NCI-H2029 treated with DMSO at 0.1 percent for 48 hours (cell line): ENCODE results near the gene RFX3.

Source experiments
- DNase-seq: peaks from one replicate; lab custom pipeline; 2025; lab: John Stamatoyannopoulos, UW

RFX3 gene

DNA sequence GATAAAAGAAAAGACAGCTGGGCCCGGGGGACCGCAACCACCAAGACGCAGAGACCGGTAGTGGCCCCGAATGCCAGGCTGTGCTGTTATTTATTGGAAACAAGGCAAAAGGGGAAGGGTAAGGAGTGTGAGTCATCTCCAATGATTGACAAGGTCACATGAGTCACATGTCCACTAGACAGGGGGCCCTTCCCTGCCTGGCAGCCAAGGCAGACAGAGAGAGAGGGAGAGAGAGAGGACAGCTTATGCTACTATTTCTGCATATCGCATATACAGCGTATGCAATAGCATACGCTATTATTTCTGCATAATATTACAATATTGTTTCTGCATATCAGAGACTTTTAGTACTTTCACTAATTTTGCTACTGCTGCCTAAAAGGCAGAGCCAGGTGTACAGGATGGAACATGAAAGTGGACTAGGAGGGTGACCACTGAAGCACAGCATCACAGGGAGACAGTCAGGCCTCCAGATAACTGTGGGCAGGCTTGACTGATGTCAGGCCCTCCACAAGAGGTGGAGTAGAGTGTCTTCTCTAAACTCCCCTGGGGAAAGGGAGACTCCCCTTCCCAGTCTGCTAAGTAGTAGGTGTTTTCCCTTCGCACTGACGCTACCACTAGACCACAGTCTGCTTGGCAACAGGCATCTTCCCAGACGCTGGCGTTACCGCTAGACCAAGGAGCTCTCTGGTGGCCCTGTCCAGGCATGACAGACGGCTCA is 50.3 kb downstream of the RFX3 start:
- DNase-seq: no peak

DNA sequence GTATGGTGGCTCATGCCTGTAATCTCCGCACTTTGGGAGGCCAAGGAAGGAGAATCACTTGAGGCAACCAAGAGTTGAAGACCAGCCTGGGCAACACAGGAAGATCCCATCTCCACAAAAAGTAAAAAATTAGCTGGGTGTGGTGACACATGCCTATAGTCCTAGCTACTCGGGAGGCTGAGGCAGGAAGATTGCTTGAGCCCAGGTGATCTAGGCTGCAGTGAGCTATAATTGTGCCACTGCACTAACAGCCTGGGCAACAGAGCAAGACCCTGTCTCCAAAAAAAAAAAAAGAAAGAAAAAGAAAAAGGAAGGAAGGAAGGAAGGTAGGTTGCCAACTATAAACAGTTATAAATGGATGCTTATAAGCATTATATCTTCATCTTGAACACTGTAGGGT is 51.0 kb downstream of the RFX3 start:
- DNase-seq: no peak

DNA sequence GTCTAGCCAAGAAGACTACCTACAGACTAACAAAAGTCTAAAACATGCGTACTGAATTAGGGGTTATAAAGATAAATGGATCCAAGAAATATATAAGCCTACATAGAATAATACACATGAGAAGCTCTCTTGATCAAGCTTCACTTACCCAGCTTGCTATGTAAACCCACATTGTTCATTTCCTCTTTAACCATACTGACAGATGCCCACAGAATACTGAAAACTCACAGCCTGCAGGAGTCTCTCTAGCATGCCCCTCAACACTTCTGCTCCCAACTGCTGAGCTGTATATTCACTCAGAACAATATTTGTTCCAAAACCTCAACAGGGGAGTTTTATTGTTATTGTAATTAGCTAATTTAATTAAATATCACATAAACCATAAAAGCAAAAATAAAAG is 52.4 kb downstream of the RFX3 start:
- no peak for DNase-seq

- DNase-seq: no peak
These were observed 53.9 kb downstream of the RFX3 start for GRCh38 chr9:3471883-3472282.

GRCh38 chr9:3468421-3469205 is 57.2 kb downstream of the RFX3 start:
- no peak for DNase-seq

DNA sequence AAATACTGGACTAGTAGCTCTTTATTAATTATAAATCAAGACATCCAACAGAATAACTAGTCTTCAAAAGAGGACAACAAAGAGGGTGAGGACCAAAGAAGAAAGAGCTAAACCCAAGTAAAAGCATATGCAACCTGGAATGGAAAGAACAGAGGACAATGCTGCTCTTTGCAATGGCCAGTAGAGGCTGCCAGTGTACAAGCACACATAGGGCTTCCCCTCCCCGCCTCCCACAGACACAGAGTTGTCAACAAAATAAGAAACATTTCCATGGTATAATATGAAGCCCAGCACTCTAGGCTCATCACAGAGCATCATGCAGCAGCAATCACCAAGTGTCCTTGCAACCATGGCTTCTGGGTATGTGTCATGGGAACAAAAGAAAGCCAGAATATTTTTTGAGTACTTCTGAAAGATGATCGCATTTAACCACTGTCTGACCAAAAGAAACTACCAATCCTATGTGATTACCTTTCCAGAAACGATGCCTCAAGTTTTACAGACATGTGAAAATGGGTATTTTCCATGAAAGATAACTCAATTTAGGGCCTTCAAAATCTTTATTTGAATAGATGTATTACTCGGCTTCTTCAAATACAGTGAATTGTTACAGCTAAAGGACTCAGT is 58.1 kb downstream of the RFX3 start:
- DNase-seq: peak; percentile 31

DNA sequence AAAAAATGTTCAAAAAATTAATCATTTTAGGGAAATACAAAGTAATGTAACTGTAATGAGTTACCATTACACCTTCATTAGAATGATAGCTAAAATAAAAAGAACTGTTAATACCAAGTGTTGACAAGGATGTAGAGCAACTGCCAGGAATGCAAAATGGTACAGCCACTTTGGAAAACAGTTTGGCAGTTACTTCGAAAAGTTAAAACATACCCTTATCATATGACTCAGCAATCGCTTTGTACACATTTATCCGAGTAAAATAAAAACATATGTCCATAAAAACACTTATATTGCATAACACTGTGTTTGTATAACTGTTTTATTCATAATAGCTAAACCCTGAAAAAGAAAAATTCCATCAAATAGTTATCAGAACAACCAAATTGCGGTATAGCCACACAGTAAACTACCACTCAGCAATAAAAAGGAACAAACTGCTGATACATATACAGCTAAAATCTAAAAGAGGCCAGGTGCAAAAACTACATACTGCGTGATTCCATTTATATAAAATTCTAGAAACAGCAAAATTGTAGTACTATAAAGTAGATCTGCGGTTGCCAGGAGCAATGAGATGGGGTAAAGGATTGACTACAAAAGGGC is 61.7 kb downstream of the RFX3 start:
- DNase-seq: no peak

GRCh38 chr9:3458806-3459475 is 66.9 kb downstream of the RFX3 start:
- peak; percentile 32 for DNase-seq

DNA sequence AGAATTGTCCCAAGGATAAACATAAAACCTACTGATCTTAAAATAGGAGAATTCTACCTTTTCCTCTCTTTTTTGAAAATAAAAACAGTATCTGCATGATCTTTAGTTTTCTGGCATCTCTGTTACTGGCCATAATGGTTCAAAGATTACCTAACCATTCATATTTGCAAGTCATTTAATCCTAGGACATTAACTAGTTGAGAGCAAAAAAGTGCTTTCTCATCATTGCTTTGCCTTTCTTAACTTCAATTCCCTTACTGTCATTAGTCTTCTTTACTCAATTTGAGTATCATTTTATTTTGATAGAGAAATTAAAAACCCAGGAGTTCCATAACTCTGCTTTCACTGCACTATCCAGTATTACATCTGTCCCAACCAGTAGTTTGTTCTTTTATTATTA is 68.6 kb downstream of the RFX3 start:
- no peak for DNase-seq

GRCh38 chr9:3455717-3456116 is 70.1 kb downstream of the RFX3 start:
- no peak for DNase-seq

DNA sequence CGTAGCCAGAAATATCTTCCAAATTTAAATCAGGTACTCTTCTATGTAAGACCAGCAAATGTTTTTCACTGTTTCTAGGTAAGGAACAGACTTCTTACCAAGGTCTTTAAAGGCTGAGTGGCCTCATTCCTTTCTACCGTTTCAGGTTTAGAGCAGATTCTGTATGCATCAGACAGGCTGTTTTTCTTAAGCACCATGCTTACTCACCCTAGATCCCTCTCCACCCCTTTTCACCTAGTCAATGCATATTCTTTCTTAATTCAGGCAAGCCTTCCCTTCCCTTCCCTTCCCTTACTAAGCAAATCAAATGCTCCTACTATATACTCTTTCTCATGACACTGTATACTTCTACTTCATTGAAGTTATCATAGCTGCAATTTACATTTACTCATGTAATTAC is 70.7 kb downstream of the RFX3 start:
- no peak for DNase-seq

DNA sequence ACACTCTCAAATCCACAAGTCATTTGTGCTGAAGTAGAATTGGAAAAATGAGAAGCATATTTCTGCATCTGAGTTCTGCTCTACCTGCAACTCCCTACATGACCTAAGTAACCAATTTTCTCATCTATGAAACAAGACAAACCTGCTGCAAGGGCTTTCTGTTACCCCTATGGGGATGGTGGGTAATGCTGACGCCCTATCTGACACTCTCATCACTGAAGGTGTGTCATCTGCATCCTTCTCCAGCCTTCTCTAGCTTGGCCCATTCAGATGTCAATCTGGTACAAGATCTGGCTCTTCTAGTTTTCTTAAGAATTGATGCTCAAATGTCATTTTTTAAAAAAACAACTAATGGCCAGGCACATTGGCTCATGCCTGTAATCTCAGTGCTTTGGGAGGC is 73.8 kb downstream of the RFX3 start:
- DNase-seq: no peak

DNA sequence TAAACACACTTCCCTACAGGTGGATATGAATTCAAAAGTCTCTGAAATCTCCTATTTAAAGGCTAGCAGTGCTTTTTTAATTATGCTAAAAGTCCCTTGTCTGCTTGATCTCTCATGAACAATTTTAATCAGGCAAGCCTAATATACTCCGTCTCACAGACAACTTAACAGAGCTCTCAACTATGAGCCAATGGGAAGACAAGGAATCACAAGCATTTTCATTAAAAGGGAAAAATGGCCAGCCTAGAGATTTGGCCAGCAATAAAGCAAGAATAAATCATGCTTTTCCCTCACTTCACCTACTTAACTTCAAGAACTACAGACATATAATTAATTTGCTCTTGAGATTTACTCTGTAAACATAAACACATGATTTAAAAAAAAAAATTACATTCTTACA is 78.0 kb downstream of the RFX3 start:
- no peak for DNase-seq

DNA sequence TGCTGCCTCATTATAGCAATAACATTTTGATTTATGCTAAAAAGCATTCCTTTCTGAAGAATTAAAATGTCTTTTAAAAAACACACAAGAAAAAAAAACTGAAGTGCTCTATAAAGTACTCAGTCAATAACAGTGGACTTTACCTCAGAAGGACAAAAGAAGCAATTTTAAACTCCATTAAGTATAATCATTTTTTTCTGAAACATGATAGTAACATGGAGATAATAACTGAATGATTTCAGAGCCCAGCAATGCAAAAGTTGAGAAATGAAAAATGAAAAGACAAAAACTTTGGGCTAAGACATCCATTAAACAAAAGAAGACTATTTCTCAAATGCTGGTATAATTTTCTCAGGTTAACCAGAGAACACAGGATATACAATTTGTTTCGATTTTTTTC is 78.7 kb downstream of the RFX3 start:
- DNase-seq: no peak

GRCh38 chr9:3446313-3446712 is 79.5 kb downstream of the RFX3 start:
- no peak for DNase-seq

DNA sequence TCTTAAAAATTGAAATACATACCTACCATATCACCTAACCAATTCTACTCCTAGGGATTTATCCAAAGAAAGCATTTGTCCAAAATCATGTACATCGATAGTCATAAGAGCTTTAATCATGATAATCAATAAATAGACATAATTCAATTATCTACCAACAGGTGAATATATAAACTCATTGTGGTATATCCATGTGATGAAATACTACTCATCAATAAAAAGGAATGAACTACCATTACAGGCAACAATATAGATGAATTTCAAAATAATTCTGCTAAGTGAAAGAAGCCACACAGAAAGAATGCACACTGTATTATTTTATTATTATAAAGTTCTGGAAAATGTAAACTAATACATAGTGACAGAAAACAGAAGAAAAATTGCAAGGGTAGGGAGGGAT is 81.8 kb downstream of the RFX3 start:
- no peak for DNase-seq

GRCh38 chr9:3441197-3441816 is 84.5 kb downstream of the RFX3 start:
- no peak for DNase-seq

- DNase-seq: no peak
These were observed 89.0 kb downstream of the RFX3 start for GRCh38 chr9:3436629-3437420.

DNA sequence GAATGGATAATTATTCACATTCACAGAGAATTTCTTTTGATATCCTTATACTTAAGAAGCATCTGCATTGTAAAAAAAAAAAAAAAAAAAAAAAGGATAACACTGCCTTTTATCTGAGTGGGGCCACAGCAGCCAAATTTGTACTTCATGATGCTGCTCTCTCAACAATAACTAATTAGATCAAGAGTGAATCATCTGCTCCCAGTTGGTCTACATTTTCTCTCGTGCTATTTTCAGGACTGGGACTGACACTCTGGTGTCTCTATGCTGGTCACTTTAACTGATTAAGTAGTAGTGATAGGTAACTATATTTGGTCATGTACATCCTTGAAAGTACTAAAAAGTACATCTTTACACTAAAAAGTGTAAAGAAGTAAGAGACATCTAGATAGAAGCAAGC is 90.1 kb downstream of the RFX3 start:
- no peak for DNase-seq

GRCh38 chr9:3434594-3434993 is 91.2 kb downstream of the RFX3 start:
- DNase-seq: no peak

- no peak for DNase-seq
These were observed 92.0 kb downstream of the RFX3 start for GRCh38 chr9:3433754-3434153.
